HT-29 (cell line): ENCODE data around the gene TMEM45B. TPM values are rescaled to one million over a fixed set of nuclear protein-coding genes. Genes with fewer than 3 reads are reported as not detected.
"Not testable (repeated sequence)": the region's sequence is repeated elsewhere in the genome, so short reads cannot be mapped to it uniquely, and the experiment has no call there.

ENCODE experiments used
- DNase-seq: peaks from one replicate; pipeline ENCODE4 v3.0.0-alpha.2; 2015; ENCODE audit warnings: low spot score
- total RNA-seq: library from RNA; depleted of rRNA; stranded (reverse); fragments of >200 nt; shearing (Covaris generic); gene quantifications from 2 replicates; pipeline ENCODE4 v1.2.3, GENCODE V29; 2014

TMEM45B gene
- total RNA-seq, 1 experiment from 2014 or later: 52.9 TPM

DNA sequence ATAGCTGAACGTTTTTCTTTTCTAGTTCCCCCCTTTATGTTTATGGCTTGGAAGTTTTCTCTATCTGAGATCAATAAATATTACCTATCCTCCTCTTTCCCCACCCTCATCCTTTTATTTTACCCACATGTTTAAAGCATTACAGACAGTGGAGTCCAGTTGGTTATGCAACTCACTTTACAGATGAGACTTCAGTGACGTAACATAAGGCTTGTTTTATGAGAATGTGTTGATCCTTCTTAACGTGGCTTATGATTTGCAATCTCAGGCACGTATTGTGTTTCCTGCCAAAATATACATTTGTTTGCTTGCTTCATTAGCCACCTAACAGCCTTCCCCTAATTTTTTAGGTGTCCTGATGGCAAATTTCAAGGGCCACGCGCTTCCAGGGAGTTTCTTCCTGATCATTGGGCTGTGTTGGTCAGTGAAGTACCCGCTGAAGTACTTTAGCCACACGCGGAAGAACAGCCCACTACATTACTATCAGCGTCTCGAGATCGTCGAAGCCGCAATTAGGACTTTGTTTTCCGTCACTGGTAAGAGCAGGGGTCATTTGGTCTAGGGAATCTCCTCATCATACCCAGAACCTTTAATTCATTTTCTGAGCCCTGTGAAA is 36.6 kb downstream of the TMEM45B start:
- DNase-seq: no peak

DNA sequence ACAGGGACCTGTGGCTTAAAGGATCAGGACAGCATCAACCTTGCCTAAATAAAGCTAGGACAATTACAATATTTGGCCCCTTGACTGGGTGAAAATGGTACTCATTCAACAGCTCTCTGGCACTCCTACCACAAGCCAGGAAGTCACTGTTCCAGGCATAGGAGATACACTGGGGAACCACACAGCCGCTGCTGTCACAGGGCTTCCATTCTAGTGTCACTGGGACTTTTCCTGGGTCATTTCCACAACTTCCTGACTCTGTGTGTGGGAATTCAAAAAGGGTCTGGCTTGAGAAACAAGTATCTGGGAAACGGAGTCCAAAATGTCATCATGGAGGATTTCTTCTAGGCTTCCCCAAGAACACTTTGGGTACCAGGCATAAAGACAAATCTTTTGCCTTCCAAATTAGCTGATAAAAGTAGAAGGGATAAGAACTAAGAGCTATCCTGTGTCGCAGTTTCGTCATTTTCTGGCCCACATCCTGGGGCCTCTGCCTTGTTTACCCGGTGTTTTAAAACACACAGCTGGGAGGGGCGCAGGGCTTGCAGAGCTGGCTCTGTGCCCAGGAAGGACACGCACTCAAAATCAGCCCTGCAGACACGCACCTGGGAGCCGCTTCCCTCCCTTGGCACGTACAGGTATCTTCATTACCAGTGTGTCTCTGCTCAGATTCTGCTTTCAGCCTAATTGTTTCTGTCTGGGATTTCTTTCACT is 38.0 kb downstream of the TMEM45B start:
- peak; percentile 92 for DNase-seq

GRCh38 chr11:129854232-129854805 is 38.7 kb downstream of the TMEM45B start:
- DNase-seq: no peak

- no peak for DNase-seq
These were observed 39.4 kb downstream of the TMEM45B start for GRCh38 chr11:129855086-129855485.

GRCh38 chr11:129856036-129856435 is 40.4 kb downstream of the TMEM45B start:
- DNase-seq: no peak

- peak; percentile 99 for DNase-seq
These were observed 46.3 kb downstream of the TMEM45B start for GRCh38 chr11:129861702-129862522.

DNA sequence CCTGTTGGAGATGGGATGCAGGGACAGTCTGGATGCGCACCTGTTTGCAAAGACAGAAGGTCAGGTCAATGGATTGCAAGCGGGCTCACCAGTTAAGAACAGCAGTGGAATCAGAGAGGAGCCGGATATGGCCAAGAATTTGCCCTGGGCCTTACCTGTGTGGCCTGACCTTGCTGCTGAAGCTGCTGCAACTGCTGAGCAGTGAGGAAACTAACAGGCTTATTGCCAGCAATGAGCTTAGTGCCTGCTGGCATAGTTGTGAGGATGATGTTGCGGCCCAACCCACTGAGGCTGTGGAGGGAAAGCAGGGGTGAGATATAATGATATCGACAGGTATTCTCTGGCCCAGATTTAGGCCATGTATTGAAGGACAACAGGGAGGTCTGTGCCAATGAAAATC is 49.2 kb downstream of the TMEM45B start:
- no peak for DNase-seq

- DNase-seq: no peak
These were observed 50.1 kb downstream of the TMEM45B start for GRCh38 chr11:129865701-129866100.

DNA sequence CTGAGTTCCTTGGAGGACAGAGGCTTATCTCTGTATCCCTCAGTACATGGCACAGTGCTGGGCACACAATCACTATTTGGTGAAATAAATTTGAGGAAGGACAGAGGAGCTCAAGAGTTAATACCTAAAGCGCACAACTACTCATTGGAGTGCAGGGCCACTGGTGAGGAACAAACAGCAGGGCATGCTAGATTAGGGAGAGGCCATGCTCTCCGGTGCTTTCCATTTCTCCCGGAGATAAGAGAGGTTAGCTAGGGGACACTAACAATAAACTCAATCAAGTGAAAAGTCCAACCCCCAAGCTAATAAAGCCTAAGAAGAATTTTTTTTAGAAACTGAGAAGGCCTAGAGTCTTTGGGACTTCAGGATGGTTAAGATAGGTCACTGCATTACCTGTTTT is 50.7 kb downstream of the TMEM45B start:
- no peak for DNase-seq

GRCh38 chr11:129868626-129869025 is 53.0 kb downstream of the TMEM45B start:
- DNase-seq: not testable (repeated sequence)

DNA sequence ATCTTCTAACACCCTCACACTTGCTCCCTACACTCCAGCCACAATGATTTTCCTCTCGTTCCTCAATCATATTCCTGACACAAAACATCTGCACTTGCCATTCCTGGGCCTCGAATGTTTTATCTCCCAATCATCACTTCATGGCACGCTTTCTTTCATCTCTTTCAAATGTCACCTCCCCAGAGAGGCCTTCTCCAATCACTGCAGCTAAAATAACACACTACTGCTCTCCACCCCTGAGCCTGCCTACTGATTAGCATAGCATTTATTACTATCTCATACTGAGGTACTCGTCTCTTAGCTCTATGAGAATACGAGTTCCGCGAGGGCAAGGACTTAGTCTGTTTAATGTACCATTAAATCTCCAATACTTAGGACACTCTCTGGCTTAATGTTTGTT is 56.3 kb downstream of the TMEM45B start:
- no peak for DNase-seq

DNA sequence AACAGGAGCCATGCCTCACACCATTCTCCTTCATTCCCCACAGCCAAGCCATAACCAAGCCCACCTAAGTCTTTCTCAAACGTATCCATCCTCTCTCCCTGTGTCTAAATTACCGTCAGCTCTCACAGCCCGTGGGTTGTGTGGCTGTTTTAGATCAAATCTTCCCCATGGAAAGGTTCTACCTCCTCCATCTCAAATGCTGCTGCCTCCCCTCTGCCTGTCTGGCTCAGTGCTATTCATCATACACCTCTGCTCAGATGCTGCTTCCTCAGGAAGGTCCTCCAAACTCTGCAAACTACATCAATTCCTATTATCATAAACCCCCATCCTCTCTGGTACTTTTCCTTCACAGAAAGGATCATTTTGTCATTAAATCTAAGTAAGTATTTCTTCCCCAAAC is 64.7 kb downstream of the TMEM45B start:
- DNase-seq: no peak

GRCh38 chr11:129881570-129882170 is 66.0 kb downstream of the TMEM45B start:
- DNase-seq: peak; percentile 82

DNA sequence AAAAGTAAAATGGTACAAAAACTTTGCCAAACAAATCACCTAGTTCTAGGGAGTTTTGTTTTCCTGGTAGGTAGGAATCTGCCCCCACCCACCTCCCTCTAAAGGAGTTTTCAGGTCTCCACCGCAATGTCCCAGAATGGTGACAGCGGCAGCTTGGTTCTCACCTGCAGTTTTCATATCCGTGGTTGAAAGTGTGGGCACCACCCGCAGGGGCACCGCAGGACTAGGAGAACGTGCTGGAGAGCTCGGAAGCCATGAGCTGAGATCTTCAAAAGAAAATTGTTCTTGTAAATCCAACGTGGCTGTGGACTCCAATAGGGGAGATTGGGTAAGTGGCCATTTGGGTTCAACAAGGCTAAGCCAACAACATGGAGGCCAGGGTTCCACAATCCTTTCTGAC is 68.9 kb downstream of the TMEM45B start:
- DNase-seq: no peak

DNA sequence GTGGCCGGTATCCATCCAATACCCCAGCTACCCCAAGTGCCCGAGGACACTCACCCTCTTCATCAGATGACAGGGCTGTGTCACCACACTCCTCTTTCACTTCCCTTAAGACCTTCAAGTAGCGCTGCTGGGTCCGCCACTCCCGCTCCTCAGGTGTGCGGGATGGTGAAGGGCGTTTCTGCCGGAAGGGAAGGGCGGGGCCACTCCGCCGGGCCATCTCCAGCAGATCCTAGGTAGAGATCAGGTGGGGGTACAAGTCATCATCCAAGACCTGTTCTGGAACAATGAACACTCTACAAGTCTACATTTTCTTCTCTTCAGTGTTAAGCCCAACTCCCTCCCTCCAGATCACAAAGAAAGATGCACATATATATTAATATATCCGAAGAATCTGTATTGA is 69.7 kb downstream of the TMEM45B start:
- DNase-seq: no peak

DNA sequence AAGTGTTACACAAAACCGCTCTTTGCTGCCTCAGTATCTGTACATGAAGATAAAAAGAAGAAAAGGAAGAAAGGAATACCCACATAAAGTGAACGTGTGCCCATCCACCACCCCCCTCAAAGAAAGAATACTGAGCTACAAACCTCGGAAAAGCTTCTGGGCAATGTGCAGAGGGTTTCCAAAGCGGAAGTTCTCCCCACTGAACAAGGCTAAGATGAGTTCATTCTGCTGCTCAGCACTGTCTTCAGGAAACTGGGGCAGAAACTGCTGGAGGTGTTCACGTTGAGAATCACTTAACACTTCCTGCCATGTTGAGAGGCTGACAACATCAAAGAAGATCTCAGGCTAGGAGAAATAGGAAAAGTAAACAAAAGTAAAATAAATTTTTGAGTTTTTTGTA is 72.8 kb downstream of the TMEM45B start:
- DNase-seq: no peak

GRCh38 chr11:129894278-129895125 is 78.9 kb downstream of the TMEM45B start:
- DNase-seq: peak; percentile 46

GRCh38 chr11:129895126-129896041 is 79.7 kb downstream of the TMEM45B start, which contains the start of gene NFRKB:
Gene NFRKB (minus strand): TSS chr11:129895578. CDS start chr11:129892849, 2,729 bp downstream.
- DNase-seq: peak; percentile 88

DNA sequence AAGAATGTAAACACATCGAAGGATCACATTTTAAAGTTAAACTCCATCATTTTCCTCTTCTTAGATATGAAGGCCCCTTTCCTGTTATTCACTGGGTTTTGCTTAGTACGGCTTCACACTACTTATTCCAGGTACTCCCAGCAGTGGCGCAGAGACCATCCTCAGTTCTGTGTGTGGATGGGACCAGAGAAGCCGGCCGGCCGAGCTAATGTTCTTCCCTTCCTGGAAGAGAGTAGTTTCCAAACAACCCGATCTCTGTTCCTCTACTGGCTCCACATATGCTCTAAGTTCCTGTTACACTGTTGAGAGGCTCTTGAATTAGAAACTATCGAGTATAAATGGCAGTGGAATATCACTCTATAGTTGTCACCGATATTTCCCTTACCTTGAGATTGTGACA is 80.4 kb downstream of the TMEM45B start:
- DNase-seq: no peak

- DNase-seq: no peak
These were observed 89.8 kb downstream of the TMEM45B start for GRCh38 chr11:129905402-129905801.
